B cell (primary cell): Measurements from ENCODE around the gene NME3. TPM values are rescaled to one million over a fixed set of nuclear protein-coding genes. Genes with fewer than 3 reads are reported as not detected.

ENCODE experiments used
- ATAC-seq: fragments of 200-7000 bp; cut with Tn5 transposase; one replicate; pipeline ENCODE4 v1.10.0; 2021; ENCODE audit warnings: low read depth, mild to moderate bottlenecking, moderate number of reproducible peaks, moderate library complexity
- CTCF ChIA-PET: fragments of 350-600 bp; sonication (Branson Sonifier 250); formaldehyde crosslinking; loops from one replicate; lab custom pipeline; 2021; ENCODE audit warnings: antibody characterized with exemption, inconsistent platforms; lab: Charles Lee
- POLR2A ChIA-PET: fragments of 350-600 bp; sonication (Branson Sonifier 250); formaldehyde crosslinking; loops from one replicate; lab custom pipeline; 2021; ENCODE audit warnings: antibody characterized with exemption; lab: Charles Lee
- DNase-seq: peaks from one replicate; pipeline ENCODE4 v3.0.0; 2013
- H2AFZ ChIP-seq: 2 replicates; pipeline ENCODE4 v1.6.1; 2012; ENCODE audit warnings: mild to moderate bottlenecking, low read depth, low read length; ENCODE audit not compliant: insufficient read depth, poor library complexity, severe bottlenecking
- H3K27ac ChIP-seq, 2 donors: 1 replicate in 1 of 2; 2 replicates in 1 of 2; pipeline ENCODE4 v1.5.1; 2012 to 2013; ENCODE audit warnings: low read length in 2 of 2, mild to moderate bottlenecking in 2 of 2, moderate library complexity in 1 of 2
- H3K27me3 ChIP-seq, 4 experiments: fragments of 200-600 bp in 1 of 4; sonication (generic) in 1 of 4; replicated peaks in 1 of 4; 1 replicate in 2 of 4; 2 replicates in 2 of 4; pipeline versions ENCODE4 v1.6.1 to v1.7.0; 2013 to 2016; ENCODE audit warnings: low read length in 3 of 4, mild to moderate bottlenecking in 2 of 4, mixed read lengths in 1 of 4, moderate library complexity in 1 of 4; ENCODE audit not compliant: insufficient read depth in 4 of 4, control insufficient read depth in 3 of 4; ENCODE audit errors: control extremely low read depth in 1 of 4
- H3K36me3 ChIP-seq, 2 experiments: replicated peaks in 1 of 2; 1 replicate in 1 of 2; 2 replicates in 1 of 2; pipeline versions ENCODE4 v1.6.1 to v1.7.1; 2013; ENCODE audit warnings: low read length in 1 of 2; ENCODE audit not compliant: insufficient read depth in 2 of 2, control insufficient read depth in 1 of 2; ENCODE audit errors: control extremely low read depth in 1 of 2, extremely low read depth in 1 of 2
- H3K4me1 ChIP-seq, 2 donors: fragments of 200-600 bp in 1 of 2; sonication (generic) in 1 of 2; 1 replicate in 1 of 2; 2 replicates in 1 of 2; pipeline versions ENCODE4 v1.5.1 to v1.6.1; 2013 to 2017; ENCODE audit warnings: low read length in 2 of 2; ENCODE audit not compliant: control insufficient read depth in 2 of 2, insufficient read depth in 2 of 2
- H3K4me2 ChIP-seq: replicated peaks from 2 replicates; pipeline ENCODE3; 2012; ENCODE audit warnings: mild to moderate bottlenecking, low read depth, low read length; ENCODE audit not compliant: poor library complexity, severe bottlenecking
- H3K4me3 ChIP-seq, 5 experiments: fragments of 200-600 bp in 1 of 5; sonication (generic) in 1 of 5; 1 replicate in 3 of 5; 2 replicates in 2 of 5; pipeline versions ENCODE4 v1.5.1 to v1.7.0; 2011 to 2016; ENCODE audit warnings: low read length in 4 of 5, mild to moderate bottlenecking in 4 of 5, low read depth in 2 of 5, control low read depth in 1 of 5, moderate library complexity in 1 of 5; ENCODE audit not compliant: insufficient read depth in 1 of 5; ENCODE audit errors: control extremely low read depth in 1 of 5, extremely low read depth in 1 of 5
- H3K79me2 ChIP-seq: fragments of 200-600 bp; sonication (generic); one replicate; pipeline ENCODE4 v1.6.0; 2016; ENCODE audit warnings: low read length; ENCODE audit not compliant: control insufficient read depth, insufficient read depth
- H3K9ac ChIP-seq: fragments of 200-600 bp; sonication (generic); 2 replicates; pipeline ENCODE4 v1.6.1; 2017; ENCODE audit warnings: mild to moderate bottlenecking, low read length, moderate library complexity
- H3K9me3 ChIP-seq, 3 donors: one replicate each; pipeline versions ENCODE4 v1.6.1 to v1.7.1; 2013; ENCODE audit warnings: low read length in 2 of 3; ENCODE audit not compliant: control insufficient read depth in 2 of 3, insufficient read depth in 1 of 3; ENCODE audit errors: control extremely low read depth in 1 of 3
- H4K20me1 ChIP-seq: 2 replicates; pipeline ENCODE4 v1.6.0; 2012; ENCODE audit warnings: mild to moderate bottlenecking, low read length; ENCODE audit not compliant: insufficient read depth, control insufficient read depth, poor library complexity, severe bottlenecking
- H3K27ac Mint-ChIP-seq: one replicate; pipeline ENCODE4 v1.8.0; 2021; ENCODE audit warnings: mixed read lengths
- H3K27me3 Mint-ChIP-seq: one replicate; pipeline ENCODE4 v1.8.0; 2021; ENCODE audit warnings: mixed read lengths
- H3K4me1 Mint-ChIP-seq: one replicate; pipeline ENCODE4 v1.8.0; 2021; ENCODE audit warnings: mixed read lengths
- H3K4me3 Mint-ChIP-seq: one replicate; pipeline ENCODE4 v1.8.0; 2021; ENCODE audit warnings: mixed read lengths
- H3K9me3 Mint-ChIP-seq: one replicate; pipeline ENCODE4 v1.8.0; 2022; ENCODE audit warnings: mixed read lengths; ENCODE audit not compliant: insufficient read depth
- EZH2 ChIP-seq: IDR thresholded peaks from 2 replicates; pipeline ENCODE4 v1.6.1; 2012; ENCODE audit warnings: borderline replicate concordance, low read depth, mild to moderate bottlenecking, moderate library complexity, low read length; ENCODE audit not compliant: insufficient read depth, poor library complexity, severe bottlenecking
- WGBS: methylation state at CpG from one replicate; pipeline ENCODE4 v1.1.5; 2013; ENCODE audit warnings: missing lambda C conversion rate; ENCODE audit not compliant: insufficient coverage; 5-methylcytosine and 5-hydroxymethylcytosine counted together
- intact Hi-C: fragments of 100-400 bp; cut with micrococcal nuclease; formaldehyde crosslinking; loops from one replicate; pipeline ENCODE4 v1.10.0; 2022
- polyA plus RNA-seq: library from polyadenylated mRNA; depleted of rRNA; stranded (reverse); fragments of >200 nt; gene quantifications from 2 replicates; pipeline ENCODE4 v1.2.3, GENCODE V29; 2012
- total RNA-seq, 2 donors: library from RNA; stranded (reverse); fragments of 120-200 nt in 1 of 2; gene quantifications; 1 replicate in 1 of 2; 2 replicates in 1 of 2; pipeline versions ENCODE4 v1.2.3 to v1.2.4, GENCODE V29; 2013 to 2022
- TF ChIP-seq, protein P1 (sequence below): fragments of 200-600 bp; IDR thresholded peaks from one replicate; pipeline ENCODE4 v1.8.0; 2022; ENCODE audit warnings: antibody characterized with exemption, mild to moderate bottlenecking

The NME3 gene
- total and polyA plus RNA-seq, 2 donors (not counting 1 experiment from before 2014, with no cell fraction given) = 63.2 to 150 TPM

GRCh38 chr16:1761751-1762150 lies 9.6 kb downstream of the NME3 start:
- Histone ChIP-seq H3K4me2 (no peak overlapping the region), H3K36me3 (peaks cover 0 to 71% of the 10 kb centered on the region in 2 experiments), H3K9me3 (peaks cover 0 to 4% (median 0%) of the 10 kb centered on the region in 3 donors), H3K27me3 (no peaks in the 10 kb centered on the region), H3K27ac (no peak overlapping the region), H4K20me1 (peaks cover 4% of the 10 kb centered on the region), H3K4me1 (no peaks in the 10 kb centered on the region), H2AFZ (no peak overlapping the region), H3K9ac (no peak overlapping the region), H3K79me2 (no peaks in the 10 kb centered on the region), H3K4me3 (no peak overlapping the region)
- 97% methylated on average over 13 of the region's 15 CpGs for WGBS
- Mint-ChIP-seq H3K4me1 (no peaks in the 10 kb centered on the region), H3K27ac (no peak overlapping the region), H3K4me3 (no peak overlapping the region), H3K9me3 (no peaks in the 10 kb centered on the region), H3K27me3 (no peaks in the 10 kb centered on the region)
- ChIA-PET POLR2A (no interaction called here), CTCF (no interaction called here)
- TF ChIP-seq, protein P1, sequence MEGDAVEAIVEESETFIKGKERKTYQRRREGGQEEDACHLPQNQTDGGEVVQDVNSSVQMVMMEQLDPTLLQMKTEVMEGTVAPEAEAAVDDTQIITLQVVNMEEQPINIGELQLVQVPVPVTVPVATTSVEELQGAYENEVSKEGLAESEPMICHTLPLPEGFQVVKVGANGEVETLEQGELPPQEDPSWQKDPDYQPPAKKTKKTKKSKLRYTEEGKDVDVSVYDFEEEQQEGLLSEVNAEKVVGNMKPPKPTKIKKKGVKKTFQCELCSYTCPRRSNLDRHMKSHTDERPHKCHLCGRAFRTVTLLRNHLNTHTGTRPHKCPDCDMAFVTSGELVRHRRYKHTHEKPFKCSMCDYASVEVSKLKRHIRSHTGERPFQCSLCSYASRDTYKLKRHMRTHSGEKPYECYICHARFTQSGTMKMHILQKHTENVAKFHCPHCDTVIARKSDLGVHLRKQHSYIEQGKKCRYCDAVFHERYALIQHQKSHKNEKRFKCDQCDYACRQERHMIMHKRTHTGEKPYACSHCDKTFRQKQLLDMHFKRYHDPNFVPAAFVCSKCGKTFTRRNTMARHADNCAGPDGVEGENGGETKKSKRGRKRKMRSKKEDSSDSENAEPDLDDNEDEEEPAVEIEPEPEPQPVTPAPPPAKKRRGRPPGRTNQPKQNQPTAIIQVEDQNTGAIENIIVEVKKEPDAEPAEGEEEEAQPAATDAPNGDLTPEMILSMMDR = no peak
- TF ChIP-seq EZH2 = no peak
- no peak for DNase-seq
- no peak for ATAC-seq
- intact Hi-C loops = no loop called here

- no peaks in the 10 kb centered on the region for H3K9me3 Mint-ChIP-seq
- intact Hi-C loops = no loop called here
- no peak overlapping the region for H2AFZ ChIP-seq
- no peaks in the 10 kb centered on the region for H3K79me2 ChIP-seq
- WGBS = 99% methylated on average over 15 of the region's 15 CpGs
- DNase-seq = no peak
- no peak overlapping the region for H3K27ac ChIP-seq
- CTCF ChIA-PET = no interaction called here
- TF ChIP-seq, protein P1 = no peak
- TF ChIP-seq EZH2 = no peak
- no peaks in the 10 kb centered on the region for H3K27me3 ChIP-seq
- POLR2A ChIA-PET = interaction anchor here (0.6 to 0.8 kb wide), 2 partner anchors 9 to 49 kb away, joined by 3 to 9 read pairs; no protein-coding TSS in a partner anchor
- H3K9ac ChIP-seq = no peak overlapping the region
- H3K4me3 ChIP-seq = no peak overlapping the region
- peaks cover 0 to 65% of the 10 kb centered on the region in 2 experiments for H3K36me3 ChIP-seq
- H3K4me1 ChIP-seq = no peaks in the 10 kb centered on the region
- no peaks in the 10 kb centered on the region for H3K4me1 Mint-ChIP-seq
- H3K4me2 ChIP-seq = no peak overlapping the region
- ATAC-seq = no peak
- no peak overlapping the region for H3K4me3 Mint-ChIP-seq
- H3K27ac Mint-ChIP-seq = no peak overlapping the region
- no peaks in the 10 kb centered on the region for H3K27me3 Mint-ChIP-seq
- peaks cover 7% of the 10 kb centered on the region for H4K20me1 ChIP-seq
- peaks cover 0 to 4% (median 0%) of the 10 kb centered on the region in 3 donors for H3K9me3 ChIP-seq
These were observed 10.4 kb downstream of the NME3 start for GRCh38 chr16:1760911-1761310.
